OCI-LY1 (cell line): ENCODE measurements around the gene SRRM2.

Experiments used
- CTCF ChIP-seq: fragments of 200-600 bp; sonication (generic), shearing (Covaris generic); IDR thresholded peaks from 2 replicates; pipeline ENCODE4 v1.5.1; 2017; ENCODE audit warnings: mild to moderate bottlenecking, antibody characterized with exemption, low read length, moderate library complexity, mixed read lengths
- EZH2 ChIP-seq: fragments of 200-600 bp; sonication (generic), shearing (Covaris generic); IDR thresholded peaks from 2 replicates; pipeline ENCODE4 v1.8.0; 2017; ENCODE audit warnings: borderline replicate concordance, mixed run types, mild to moderate bottlenecking, antibody characterized with exemption, low read length, moderate library complexity, mixed read lengths

GRCh38 chr16:2777903-2778629, 25.6 kb downstream of the SRRM2 start:
- TF ChIP-seq CTCF (no peak), EZH2 (no peak)
